SHP77 (cell line): ENCODE results near the gene NPAS4.
A peak's percentile ranks its signal among the peaks of the same experiment; 100 is the strongest.
"Not testable (repeated sequence)": the region's sequence is repeated elsewhere in the genome, so short reads cannot be mapped to it uniquely, and the experiment has no call there.

ENCODE experiments used
- DNase-seq, 2 experiments: peaks; one replicate each; lab custom pipeline; 2025; lab: John Stamatoyannopoulos, UW

NPAS4 gene

DNA sequence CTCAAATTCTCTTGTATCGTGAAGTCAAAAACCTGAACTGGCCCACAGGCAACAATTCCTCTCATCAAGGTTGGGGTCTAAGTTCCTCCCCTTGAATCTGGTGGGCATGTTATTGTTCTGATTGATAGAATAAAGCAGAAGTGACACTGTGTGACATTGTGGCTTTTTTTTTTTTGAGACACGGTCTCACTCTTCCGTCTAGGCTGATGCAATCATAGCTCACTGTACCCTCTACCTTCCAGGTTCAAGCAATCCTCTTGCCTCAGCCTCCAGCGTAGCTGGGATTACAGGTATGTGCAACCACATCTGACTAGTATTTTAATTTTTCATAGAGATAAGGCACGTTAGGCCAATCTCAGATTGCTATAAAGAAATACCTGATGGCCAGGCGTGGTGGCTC, 37.0 kb downstream of the NPAS4 start:
- no peak for DNase-seq

DNA sequence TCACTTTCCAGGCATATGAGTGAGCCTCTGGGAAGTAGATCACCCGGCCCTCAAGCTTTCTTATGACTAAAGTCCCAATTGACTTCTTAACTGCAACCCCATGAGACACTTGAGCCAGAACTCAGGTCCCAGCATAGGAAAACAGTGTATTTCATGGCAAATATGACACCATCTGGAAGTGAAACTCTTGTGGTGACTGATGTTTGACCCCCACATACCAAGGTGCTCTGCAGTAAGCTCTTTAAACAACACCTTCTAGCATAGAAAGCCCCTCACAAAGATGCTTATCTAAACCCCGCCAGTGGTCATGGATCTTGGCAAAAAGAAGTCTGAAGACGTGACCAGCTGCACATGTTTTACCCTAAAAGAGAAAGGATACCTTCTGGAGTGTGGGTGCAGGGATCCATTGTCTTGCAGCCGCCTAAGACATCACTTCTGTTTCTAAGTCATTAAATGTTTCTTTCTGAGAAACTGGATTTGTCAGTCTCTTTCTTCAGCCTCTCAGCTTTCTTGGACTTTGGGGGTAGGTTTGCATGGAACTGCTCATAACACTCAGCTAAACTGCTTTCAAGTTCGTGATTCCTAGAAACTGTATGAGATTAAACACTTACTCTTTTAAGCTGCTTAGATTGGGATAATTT, 38.4 kb downstream of the NPAS4 start:
- no peak for DNase-seq

DNA sequence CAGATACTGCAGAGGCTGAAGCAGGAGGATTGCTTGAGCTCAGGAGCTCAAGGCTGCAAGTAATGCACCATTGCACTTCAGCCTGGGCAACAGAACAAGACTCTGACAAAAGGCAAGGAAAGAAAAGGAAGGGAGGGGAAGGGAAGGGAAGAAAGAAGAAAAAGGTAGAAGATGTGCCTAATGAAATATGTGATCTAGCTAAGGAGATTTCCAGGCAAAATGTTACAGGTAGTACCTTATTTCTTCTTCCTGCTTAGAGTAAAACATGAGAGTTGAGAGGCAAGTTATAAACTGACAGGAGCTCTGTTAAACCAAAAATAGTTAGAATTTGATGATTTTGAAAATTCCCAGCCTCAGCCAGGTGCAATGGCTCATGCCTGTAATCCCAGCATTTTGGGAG, 41.2 kb downstream of the NPAS4 start:
- DNase-seq, result no peak

DNA sequence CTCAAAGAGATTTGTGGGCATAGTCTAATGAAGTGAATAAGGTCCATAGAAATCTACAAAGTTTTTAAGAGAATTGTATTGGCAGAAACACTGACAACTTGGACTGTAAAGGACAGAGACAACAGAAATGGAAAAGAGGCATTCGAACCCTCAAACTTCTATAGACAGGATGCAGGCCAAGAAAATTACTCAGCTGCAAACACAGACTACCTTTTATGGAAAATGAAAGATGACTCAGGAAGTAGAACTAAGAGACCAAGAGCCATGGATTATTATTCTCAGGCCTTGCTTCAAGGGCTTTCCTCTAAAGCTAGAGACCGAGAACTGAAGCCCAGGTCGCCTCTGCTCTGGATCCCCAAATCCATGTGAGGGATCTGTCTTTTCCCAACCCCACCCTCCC, 42.1 kb downstream of the NPAS4 start:
- no peak for DNase-seq

DNA sequence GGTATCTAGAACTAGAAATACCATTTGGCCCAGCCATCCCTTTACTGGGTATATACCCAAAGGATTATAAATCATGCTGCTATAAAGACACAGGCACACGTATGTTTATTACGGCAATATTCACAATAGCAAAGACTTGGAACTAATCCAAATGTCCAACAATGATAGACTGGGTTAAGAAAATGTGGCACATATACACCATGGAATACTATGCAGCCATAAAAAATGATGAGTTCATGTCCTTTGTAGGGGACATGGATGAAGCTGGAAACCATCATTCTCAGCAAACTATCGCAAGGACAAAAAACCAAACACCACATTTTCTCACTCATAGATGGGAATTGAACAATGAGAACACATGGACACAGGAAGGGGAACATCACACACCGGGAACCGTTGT, 43.3 kb downstream of the NPAS4 start:
- not testable (repeated sequence) for DNase-seq

DNA sequence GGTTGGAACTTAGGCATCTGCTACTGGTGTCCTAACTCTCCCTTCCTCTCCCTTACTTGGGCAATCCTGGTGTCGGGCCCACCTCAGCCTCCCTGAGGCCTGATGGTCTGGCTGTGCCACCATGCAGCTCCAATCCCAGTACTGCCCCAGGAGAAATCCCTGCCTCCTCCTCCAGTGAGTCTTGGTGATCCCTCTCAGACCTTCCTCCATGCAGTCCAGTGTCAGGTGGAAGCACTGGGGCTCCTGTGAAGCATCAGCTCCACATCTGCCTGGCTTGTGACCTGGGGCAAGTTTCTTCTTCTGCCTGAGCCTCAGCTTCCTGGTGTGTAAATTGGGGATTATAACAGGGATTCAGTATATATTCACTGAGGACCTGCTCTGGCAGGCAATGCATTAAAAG, 44.1 kb downstream of the NPAS4 start:
- DNase-seq, result no peak

DNA sequence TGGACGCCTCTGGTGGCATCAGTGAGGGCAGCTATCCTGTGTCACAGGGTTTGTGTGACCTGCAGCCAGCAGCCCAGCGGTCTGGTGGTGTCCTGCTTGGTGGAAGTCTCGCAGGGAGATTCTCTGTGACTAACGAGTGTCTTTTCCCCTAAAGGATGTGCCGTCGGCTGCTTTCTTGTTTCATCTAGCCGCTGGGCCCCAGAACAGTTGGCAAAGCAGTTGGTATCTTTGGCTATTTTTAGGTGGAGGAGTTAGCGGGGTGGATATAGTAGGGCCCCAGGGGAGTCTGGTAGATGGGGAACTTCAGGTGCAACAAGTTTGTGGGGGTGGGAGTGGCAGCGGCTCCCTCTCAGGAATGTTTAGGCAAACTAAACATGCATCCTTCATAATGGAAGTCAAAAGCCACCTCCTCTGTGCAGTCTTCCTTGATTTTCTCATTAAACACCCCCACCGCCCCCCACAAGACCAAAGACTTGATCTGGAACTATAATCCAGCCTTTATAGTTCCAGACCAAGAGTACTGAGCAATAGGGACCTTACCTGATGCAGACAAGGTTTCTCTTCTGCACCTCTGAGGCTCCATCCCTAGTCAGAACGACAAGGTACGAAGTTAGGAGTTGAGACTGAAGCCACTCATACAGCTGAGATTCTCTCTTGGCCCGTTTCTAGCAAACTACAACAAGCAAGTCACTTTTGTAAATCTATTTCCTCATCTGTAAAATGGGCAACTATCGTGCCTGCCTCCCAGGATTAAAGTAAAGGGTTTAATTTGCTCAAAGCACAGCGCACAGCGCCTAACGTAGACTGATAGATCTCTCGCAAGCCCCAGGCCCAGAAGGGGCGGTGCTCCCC, 44.8 kb downstream of the NPAS4 start:
- no peak for DNase-seq

DNA sequence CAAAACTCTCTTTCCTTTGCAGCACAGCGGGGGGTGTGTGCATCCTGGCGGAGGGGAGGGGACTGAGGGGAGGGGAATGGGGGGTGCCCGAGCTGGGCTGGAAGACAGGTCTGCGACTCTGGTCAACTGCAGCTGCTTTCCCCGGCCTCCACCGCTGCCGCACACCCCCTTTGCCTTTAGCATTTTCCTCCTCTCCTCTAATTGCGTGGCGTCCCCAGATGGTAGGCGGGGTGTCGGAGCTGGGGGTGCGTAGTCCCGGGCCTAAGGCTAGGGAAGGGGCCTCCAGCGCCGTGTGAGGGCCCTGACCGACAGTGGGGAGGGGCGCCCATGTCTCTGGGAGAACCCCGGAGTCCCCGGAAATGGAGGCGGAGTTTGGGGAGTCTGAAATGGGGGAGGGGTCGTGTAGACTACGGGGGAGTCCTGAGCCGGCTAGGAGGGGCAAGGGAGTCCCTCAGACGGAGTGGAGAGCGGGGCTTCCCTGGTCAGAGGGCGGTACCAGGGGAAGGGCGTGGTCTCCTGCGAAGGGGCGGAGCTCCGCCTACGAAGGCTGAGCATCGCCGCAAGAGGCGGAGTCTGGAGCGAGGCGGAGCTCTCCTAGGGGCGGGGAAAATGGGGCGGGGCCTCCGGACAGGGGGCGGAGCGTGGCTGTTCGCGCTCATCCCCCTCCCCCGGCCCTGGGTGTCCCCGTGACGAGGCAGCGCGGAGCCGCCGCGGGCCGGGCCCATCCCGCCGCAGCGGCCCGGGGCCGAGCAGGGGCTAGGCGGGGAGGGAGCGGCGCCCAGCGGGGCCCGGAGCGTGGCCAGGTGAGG, 45.6 kb downstream of the NPAS4 start, which contains the start of gene PELI3:
TSS of gene PELI3 (plus strand) at position 681 of the 809 bp plus-strand sequence. CDS start 1,224 bp downstream, outside the sequence.
- DNase-seq, result peak; percentile 79 to 80

DNA sequence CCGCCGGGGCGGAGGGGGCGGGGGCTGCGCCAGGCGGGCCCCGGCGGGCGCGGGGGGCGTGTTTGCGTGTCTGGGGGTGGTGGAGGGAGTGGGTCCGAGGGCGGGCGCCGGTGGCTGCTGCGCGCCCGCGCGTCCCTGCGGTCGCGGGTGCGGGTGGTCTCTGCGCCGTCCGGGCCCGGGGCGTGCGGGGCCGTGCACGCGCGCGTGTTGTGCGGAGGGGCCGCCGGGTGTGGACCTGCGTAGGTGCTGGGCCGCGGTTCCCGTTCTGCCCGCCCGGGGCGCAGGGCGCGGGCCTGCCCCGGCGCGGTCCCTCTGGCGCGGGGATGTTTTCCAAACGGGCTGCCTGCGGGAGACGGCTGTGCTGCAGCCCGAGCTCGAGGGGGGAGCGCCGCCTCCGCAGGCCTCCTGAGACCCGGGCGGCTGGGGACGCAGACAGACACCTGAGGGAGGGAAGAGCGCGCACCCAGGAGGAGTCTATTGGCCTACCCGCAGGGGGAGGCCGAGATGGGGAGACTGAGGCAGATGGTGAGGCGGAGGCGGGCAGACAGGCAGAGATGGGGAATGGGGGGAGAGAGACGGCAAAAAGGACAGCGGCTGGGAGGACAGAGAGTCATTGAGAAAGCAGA, 46.3 kb downstream of the NPAS4 start:
- DNase-seq, result peak; percentile 28 to 35

DNA sequence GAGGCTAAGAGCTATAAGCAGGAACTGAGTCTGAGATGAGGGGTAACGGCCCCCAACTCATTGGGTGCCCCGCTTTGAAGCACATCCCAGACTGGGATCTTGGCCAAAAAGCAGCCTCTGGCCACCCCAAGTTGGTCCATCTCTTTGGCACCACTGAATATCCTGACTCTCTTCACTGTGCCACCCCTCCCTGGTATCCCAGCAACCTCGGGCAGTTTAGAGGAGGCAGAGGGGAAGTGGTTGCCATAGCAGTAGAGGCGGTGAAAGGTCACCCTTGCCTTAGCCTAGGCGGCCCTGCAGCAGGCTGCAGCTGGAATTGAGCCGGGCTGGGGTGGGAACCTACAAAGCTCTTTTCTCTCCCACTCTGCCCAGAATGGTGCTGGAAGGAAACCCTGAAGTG, 46.9 kb downstream of the NPAS4 start:
- DNase-seq, result peak in 1 of 2 experiments; percentile 51

DNA sequence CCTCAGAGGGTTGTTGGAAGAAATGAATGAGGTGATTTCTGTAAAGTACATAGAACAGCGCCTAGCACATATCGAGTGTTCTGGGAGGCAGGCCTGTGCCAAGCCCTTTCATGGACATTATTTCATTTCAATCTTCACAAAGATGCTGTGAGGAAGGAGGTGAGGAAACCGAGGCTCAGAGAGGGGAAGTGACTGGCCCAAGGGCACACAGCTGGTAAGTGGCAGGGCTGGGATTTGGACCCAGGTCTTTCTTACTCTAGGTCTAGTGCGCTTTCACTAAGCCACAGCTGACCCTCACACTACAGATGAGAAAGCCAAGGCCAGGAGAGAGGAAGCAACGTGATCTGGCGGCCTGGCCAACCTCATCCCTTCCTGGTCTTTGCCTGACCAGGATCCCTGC, 47.9 kb downstream of the NPAS4 start:
- no peak for DNase-seq

DNA sequence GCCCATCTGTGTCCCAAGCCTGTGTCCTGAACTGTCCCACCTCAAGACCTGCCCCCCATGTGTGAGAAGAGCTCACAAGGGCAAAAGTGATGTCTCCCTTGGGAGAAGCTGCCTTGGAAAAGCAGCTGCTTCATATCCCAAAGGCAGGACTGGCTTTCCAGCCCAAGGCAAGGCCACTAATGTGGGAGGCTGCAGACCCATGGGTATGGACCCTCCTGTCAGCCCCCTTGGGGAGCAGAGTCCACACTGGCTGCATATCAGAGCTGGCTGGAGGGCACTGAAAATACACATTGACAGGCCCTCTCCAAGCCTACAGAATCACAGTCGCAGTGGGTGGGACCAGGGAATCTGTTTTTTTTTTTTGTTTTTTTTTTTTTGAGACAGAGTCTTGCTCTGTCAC, 48.6 kb downstream of the NPAS4 start:
- DNase-seq, result no peak

DNA sequence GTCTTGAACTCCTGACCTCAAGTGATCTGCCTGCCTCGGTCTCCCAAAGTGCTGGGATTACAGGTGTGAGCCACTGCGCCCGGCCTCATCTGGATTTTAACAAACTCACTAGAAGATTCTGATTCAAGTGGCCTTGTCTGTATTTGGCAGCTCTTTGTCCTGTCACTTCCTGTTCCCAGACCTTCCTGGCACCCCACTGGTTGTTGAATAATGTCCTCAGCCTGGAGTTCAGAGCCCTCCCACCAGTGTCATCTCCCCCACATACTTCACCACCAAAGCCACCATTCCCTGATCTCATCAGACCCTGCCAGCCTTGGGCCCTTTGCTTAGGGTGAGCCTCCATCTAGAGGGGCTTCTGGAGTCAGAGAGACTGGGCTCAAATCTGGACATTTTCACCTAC, 49.2 kb downstream of the NPAS4 start:
- DNase-seq, result no peak

DNA sequence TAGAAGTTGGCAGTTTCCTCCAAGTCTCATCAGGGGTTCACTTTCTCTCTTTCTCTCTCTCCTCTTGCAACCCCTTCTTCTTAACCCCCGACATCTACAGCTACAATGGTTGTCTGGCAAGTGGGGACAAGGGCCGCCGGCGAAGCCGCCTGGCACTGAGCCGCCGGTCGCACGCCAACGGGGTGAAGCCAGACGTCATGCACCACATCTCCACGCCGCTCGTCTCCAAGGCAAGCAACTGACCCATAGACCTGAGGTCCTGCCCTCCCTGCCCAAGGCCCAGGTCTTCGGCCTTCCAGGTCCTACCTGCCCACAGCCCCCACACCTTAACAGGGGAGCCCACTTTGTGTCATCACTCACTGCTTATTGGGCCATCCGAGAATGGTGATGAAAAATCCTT, 50.3 kb downstream of the NPAS4 start:
- no peak for DNase-seq

DNA sequence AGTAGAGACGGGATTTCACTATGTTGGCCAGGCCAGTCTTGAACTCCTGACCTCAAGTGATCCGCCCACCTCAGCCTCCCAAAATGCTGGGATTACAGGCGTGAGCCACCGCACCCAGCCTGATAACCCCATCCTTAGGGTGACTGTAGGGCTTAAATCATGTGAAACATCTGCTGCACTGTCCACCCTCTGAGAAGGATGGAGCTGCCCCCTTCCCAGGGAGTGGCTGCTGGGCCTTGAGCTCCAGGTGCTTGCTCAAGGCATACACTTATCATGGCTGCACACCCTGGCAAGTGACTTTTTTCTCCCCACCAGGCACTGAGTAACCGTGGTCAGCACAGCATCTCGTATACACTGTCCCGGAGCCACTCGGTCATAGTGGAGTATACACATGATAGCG, 51.2 kb downstream of the NPAS4 start:
- no peak for DNase-seq

DNA sequence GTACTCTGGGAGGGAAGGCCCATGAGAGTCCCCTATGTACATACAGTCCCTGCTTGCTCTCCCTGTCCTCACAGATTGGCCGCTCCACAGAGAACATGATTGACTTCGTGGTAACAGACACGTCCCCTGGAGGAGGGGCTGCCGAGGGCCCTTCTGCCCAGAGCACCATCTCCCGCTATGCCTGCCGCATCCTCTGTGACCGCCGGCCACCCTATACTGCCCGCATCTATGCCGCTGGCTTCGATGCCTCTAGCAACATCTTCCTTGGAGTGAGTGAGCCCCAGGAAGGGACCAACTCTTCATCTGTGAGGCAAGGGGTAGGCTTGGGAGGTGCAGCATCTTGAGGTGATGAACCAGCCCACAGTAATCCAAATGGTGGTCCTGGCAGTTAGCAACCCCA, 52.3 kb downstream of the NPAS4 start:
- DNase-seq, result no peak

DNA sequence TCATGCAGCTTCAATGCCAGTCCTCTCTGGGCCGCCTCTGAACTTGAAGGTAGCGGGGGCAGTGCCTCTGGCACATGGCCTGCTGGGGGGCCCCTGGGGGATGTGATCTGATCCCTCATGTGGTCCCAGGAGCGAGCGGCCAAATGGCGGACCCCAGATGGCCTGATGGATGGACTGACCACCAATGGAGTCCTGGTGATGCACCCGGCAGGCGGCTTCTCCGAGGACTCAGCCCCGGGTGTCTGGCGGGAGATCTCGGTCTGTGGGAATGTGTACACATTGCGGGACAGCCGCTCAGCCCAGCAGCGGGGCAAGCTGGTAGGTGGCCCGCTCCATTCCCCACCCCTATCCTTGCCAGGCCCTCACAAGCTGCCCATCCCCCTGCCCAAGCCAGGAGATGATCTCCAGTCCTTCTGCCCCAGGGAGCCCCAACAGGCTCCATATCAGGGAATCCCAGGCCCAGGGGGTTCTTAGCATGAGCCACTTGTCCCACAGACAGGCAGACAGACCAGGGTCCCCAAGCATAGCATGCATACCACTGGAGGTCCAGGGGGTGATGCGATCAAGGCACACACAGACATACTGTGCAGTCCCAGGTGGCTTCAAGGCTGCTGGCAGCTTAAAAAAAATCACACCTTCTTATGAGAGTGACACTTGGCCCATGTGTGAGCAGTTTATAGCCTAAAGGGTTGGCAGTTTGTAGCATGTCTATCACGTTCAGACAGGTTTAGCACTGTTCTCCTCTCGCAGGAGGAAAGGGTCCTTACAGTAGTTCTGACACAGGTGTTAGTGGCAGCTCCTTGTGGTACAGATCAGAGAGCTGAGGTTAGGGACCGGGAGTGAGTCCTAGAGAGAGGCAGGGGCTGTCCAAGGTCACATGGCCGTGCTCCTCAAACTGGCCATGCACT, 53.0 kb downstream of the NPAS4 start:
- no peak for DNase-seq

DNA sequence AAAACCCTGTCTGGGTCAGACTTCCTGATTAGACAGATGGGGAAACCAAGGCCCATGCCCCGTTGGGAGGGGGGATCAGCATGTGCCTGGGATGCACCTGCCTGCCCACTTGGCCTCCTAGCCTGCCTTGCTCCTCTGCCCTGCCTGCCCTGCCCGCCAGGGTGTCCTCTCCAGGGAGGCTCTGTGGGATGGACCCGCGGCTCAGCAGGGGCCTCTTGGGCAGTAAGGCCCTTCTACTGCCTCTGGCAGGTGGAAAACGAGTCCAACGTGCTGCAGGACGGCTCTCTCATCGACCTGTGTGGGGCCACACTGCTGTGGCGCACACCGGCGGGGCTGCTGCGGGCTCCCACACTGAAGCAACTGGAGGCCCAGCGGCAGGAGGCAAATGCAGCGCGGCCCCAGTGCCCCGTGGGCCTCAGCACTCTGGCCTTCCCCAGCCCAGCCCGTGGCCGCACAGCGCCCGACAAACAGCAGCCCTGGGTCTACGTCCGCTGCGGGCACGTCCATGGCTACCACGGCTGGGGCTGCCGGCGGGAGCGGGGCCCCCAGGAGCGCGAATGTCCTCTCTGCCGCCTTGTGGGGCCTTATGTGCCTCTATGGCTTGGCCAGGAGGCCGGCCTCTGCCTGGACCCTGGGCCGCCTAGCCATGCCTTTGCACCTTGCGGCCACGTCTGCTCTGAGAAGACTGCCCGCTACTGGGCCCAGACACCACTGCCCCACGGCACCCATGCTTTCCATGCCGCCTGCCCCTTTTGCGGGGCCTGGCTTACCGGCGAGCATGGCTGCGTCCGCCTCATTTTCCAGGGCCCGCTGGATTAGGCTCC, 54.7 kb downstream of the NPAS4 start:
- no peak for DNase-seq
